M059J (cell line): ENCODE data around the gene LAMA2. TPM values are rescaled to one million over a fixed set of nuclear protein-coding genes. Genes with fewer than 3 reads are reported as not detected.
A peak's percentile ranks its signal among the peaks of the same experiment; 100 is the strongest.

Experiments
- DNase-seq: peaks from one replicate; pipeline ENCODE4 v3.0.0-alpha.2; 2012; ENCODE audit warnings: low read depth
- total RNA-seq: library from RNA; depleted of rRNA; stranded (reverse); fragments of >200 nt; shearing (Covaris generic); gene quantifications from 2 replicates; pipeline ENCODE4 v1.2.3, GENCODE V29; 2014

The LAMA2 gene
- total RNA-seq, 1 experiment from 2014 or later = 3.8 TPM

GRCh38 chr6:129262661-129263060 is 379.7 kb downstream of the LAMA2 start:
- DNase-seq = no peak

- no peak for DNase-seq
These were observed 380.2 kb downstream of the LAMA2 start for GRCh38 chr6:129263176-129263575.

GRCh38 chr6:129264480-129265045 is 381.6 kb downstream of the LAMA2 start:
- DNase-seq = no peak

GRCh38 chr6:129267028-129267427 is 384.1 kb downstream of the LAMA2 start:
- DNase-seq = no peak

GRCh38 chr6:129269076-129269475 is 386.1 kb downstream of the LAMA2 start:
- no peak for DNase-seq

- no peak for DNase-seq
These were observed 387.0 kb downstream of the LAMA2 start for GRCh38 chr6:129269891-129270290.

- DNase-seq = no peak
These were observed 387.5 kb downstream of the LAMA2 start for GRCh38 chr6:129270450-129270849.

GRCh38 chr6:129273161-129273560 is 390.2 kb downstream of the LAMA2 start:
- no peak for DNase-seq

GRCh38 chr6:129276461-129276860 is 393.5 kb downstream of the LAMA2 start:
- no peak for DNase-seq

GRCh38 chr6:129276986-129277385 is 394.0 kb downstream of the LAMA2 start:
- DNase-seq = peak; percentile 9

GRCh38 chr6:129279343-129280292 is 396.7 kb downstream of the LAMA2 start:
- no peak for DNase-seq

GRCh38 chr6:129280293-129280644 is 397.3 kb downstream of the LAMA2 start:
- DNase-seq = no peak

- DNase-seq = no peak
These were observed 397.8 kb downstream of the LAMA2 start for GRCh38 chr6:129280749-129281148.

- DNase-seq = no peak
These were observed 398.3 kb downstream of the LAMA2 start for GRCh38 chr6:129281168-129281796.

GRCh38 chr6:129282019-129282418 is 399.1 kb downstream of the LAMA2 start:
- DNase-seq = no peak

- DNase-seq = no peak
These were observed 401.3 kb downstream of the LAMA2 start for GRCh38 chr6:129284225-129284624.

- DNase-seq = no peak
These were observed 404.6 kb downstream of the LAMA2 start for GRCh38 chr6:129287231-129288177.

- no peak for DNase-seq
These were observed 406.5 kb downstream of the LAMA2 start for GRCh38 chr6:129289442-129289841.

- DNase-seq = no peak
These were observed 409.9 kb downstream of the LAMA2 start for GRCh38 chr6:129292836-129293235.

- peak; percentile 45 for DNase-seq
These were observed 414.7 kb downstream of the LAMA2 start for GRCh38 chr6:129297592-129297991.

- no peak for DNase-seq
These were observed 419.7 kb downstream of the LAMA2 start for GRCh38 chr6:129302671-129303070.

GRCh38 chr6:129306826-129307225 is 423.9 kb downstream of the LAMA2 start:
- DNase-seq = no peak
